ENCODE measurements around the gene SKOR1.

SKOR1 gene

GRCh38 chr15:67807141-67807540, 18.2 kb upstream of the SKOR1 start:
- peaks cover 0 to 29% (median 0%) of the 10 kb centered on the region in 11 experiments; a peak in 3 of 22 replicates for H4K20me1 ChIP-seq
- no peak overlapping the region for H3K9ac ChIP-seq
- H3K27ac ChIP-seq = no peak overlapping the region
- no peak for TF ChIP-seq Cebpa-rat (IDR thresholded peaks at IDR 0.05)
- peak overlapping the region in 5 of 11 experiments; percentile 74 to 91 (median 84); a peak in 8 of 22 replicates for H3K4me2 ChIP-seq
- H3K4me1 ChIP-seq = peaks cover 26 to 71% (median 64%) of the 10 kb centered on the region in 10 experiments
- no peaks in the 10 kb centered on the region for H3K9me3 ChIP-seq (replicated peaks in 1 of 11)
- H3K36me3 ChIP-seq = peaks cover 0 to 12% (median 0%) of the 10 kb centered on the region in 11 experiments; a peak in 2 of 22 replicates
- H3K27me3 ChIP-seq = no peaks in the 10 kb centered on the region
- no peak overlapping the region for H3K4me3 ChIP-seq

GRCh38 chr15:67807836-67808235, 17.5 kb upstream of the SKOR1 start:
- Histone ChIP-seq H3K36me3 (peaks cover 0 to 12% (median 0%) of the 10 kb centered on the region in 11 experiments; a peak in 2 of 22 replicates), H3K4me1 (peaks cover 26 to 71% (median 62%) of the 10 kb centered on the region in 10 experiments), H3K27ac (no peak overlapping the region), H3K4me3 (no peak overlapping the region), H3K9me3 (replicated peaks in 1 of 11) (no peaks in the 10 kb centered on the region), H3K27me3 (no peaks in the 10 kb centered on the region), H4K20me1 (peaks cover 0 to 29% (median 0%) of the 10 kb centered on the region in 11 experiments; a peak in 2 of 22 replicates), H3K4me2 (no peak overlapping the region), H3K9ac (no peak overlapping the region)
- TF ChIP-seq Cebpa-rat (IDR thresholded peaks at IDR 0.05) = no peak

- TF ChIP-seq Cebpa-rat (IDR thresholded peaks at IDR 0.05) = no peak
- H3K27me3 ChIP-seq = no peaks in the 10 kb centered on the region
- peaks cover 0 to 32% (median 0%) of the 10 kb centered on the region in 11 experiments; a peak in 2 of 22 replicates for H4K20me1 ChIP-seq
- H3K27ac ChIP-seq = no peak overlapping the region
- H3K36me3 ChIP-seq = peaks cover 0 to 12% (median 0%) of the 10 kb centered on the region in 11 experiments; a peak in 2 of 22 replicates
- no peak overlapping the region for H3K9ac ChIP-seq
- no peak overlapping the region for H3K4me2 ChIP-seq
- H3K9me3 ChIP-seq (replicated peaks in 1 of 11) = no peaks in the 10 kb centered on the region
- no peak overlapping the region for H3K4me3 ChIP-seq
- H3K4me1 ChIP-seq = peaks cover 26 to 62% (median 53%) of the 10 kb centered on the region in 10 experiments
Measured at GRCh38 chr15:67808821-67809220, 16.5 kb upstream of the SKOR1 start.

- peaks cover 0 to 30% (median 0%) of the 10 kb centered on the region in 11 experiments; a peak in 2 of 22 replicates for H4K20me1 ChIP-seq
- H3K27me3 ChIP-seq = no peaks in the 10 kb centered on the region
- H3K9me3 ChIP-seq (replicated peaks in 1 of 11) = no peaks in the 10 kb centered on the region
- H3K4me1 ChIP-seq = peaks cover 20 to 56% (median 46%) of the 10 kb centered on the region in 10 experiments
- H3K4me3 ChIP-seq = no peak overlapping the region
- H3K9ac ChIP-seq = no peak overlapping the region
- no peak for TF ChIP-seq Cebpa-rat (IDR thresholded peaks at IDR 0.05)
- no peak overlapping the region for H3K4me2 ChIP-seq
- no peak overlapping the region for H3K27ac ChIP-seq
- peaks cover 0 to 12% (median 0%) of the 10 kb centered on the region in 11 experiments; a peak in 2 of 22 replicates for H3K36me3 ChIP-seq
Measured at GRCh38 chr15:67809441-67809840, 15.9 kb upstream of the SKOR1 start.

GRCh38 chr15:67809866-67810265, 15.4 kb upstream of the SKOR1 start:
- H3K4me3 ChIP-seq = no peak overlapping the region
- H3K4me2 ChIP-seq = no peak overlapping the region
- H3K36me3 ChIP-seq = peaks cover 0 to 12% (median 0%) of the 10 kb centered on the region in 11 experiments; a peak in 2 of 22 replicates
- H3K9ac ChIP-seq = no peak overlapping the region
- H3K27me3 ChIP-seq = no peaks in the 10 kb centered on the region
- H3K4me1 ChIP-seq = peaks cover 16 to 52% (median 42%) of the 10 kb centered on the region in 10 experiments
- peaks cover 0 to 28% (median 0%) of the 10 kb centered on the region in 11 experiments; a peak in 2 of 22 replicates for H4K20me1 ChIP-seq
- H3K27ac ChIP-seq = no peak overlapping the region
- H3K9me3 ChIP-seq (replicated peaks in 1 of 11) = peaks cover 0 to 2% (median under 1%) of the 10 kb centered on the region in 11 experiments; a peak in 5 of 22 replicates
- TF ChIP-seq Cebpa-rat (IDR thresholded peaks at IDR 0.05) = no peak

- Histone ChIP-seq H3K4me3 (no peak overlapping the region), H4K20me1 (peaks cover 0 to 13% (median 0%) of the 10 kb centered on the region in 11 experiments; a peak in 1 of 22 replicates), H3K27me3 (no peaks in the 10 kb centered on the region; a peak in 3 of 22 replicates), H3K36me3 (peaks cover 0 to 12% (median 6%) of the 10 kb centered on the region in 11 experiments; a peak in 8 of 22 replicates), H3K9ac (no peak overlapping the region), H3K4me1 (peaks cover 0 to 28% (median 20%) of the 10 kb centered on the region in 10 experiments; a peak in 16 of 20 replicates), H3K9me3 (replicated peaks in 1 of 11) (peaks cover 7 to 23% (median 14%) of the 10 kb centered on the region in 11 experiments; a peak in 20 of 22 replicates), H3K4me2 (peak overlapping the region in 9 of 11 experiments; percentile 33 to 74 (median 59); a peak in 17 of 22 replicates), H3K27ac (no peak overlapping the region)
- no peak for TF ChIP-seq Cebpa-rat (IDR thresholded peaks at IDR 0.05)
Measured at GRCh38 chr15:67812241-67812644, 13.1 kb upstream of the SKOR1 start.

GRCh38 chr15:67813104-67813634, 12.1 kb upstream of the SKOR1 start:
- Histone ChIP-seq H3K4me3 (no peak overlapping the region), H3K4me1 (peaks cover 0 to 28% (median 20%) of the 10 kb centered on the region in 10 experiments; a peak in 16 of 20 replicates), H3K36me3 (peaks cover 0 to 9% (median 6%) of the 10 kb centered on the region in 11 experiments; a peak in 7 of 22 replicates), H3K27ac (no peak overlapping the region), H3K4me2 (no peak overlapping the region), H4K20me1 (peaks cover 0 to 16% (median 0%) of the 10 kb centered on the region in 11 experiments; a peak in 1 of 22 replicates), H3K9ac (no peak overlapping the region), H3K27me3 (peaks cover 1 to 9% (median 7%) of the 10 kb centered on the region in 11 experiments; a peak in 21 of 22 replicates), H3K9me3 (replicated peaks in 1 of 11) (peaks cover 7 to 25% (median 14%) of the 10 kb centered on the region in 11 experiments; a peak in 20 of 22 replicates)
- TF ChIP-seq Cebpa-rat (IDR thresholded peaks at IDR 0.05) = no peak

- Histone ChIP-seq H4K20me1 (peaks cover 0 to 29% (median 0%) of the 10 kb centered on the region in 11 experiments; a peak in 4 of 22 replicates), H3K4me1 (peaks cover 0 to 28% (median 20%) of the 10 kb centered on the region in 10 experiments; a peak in 16 of 20 replicates), H3K27ac (no peak overlapping the region), H3K4me3 (no peak overlapping the region), H3K9me3 (replicated peaks in 1 of 11) (peaks cover 7 to 32% (median 18%) of the 10 kb centered on the region in 11 experiments; a peak in 21 of 22 replicates), H3K27me3 (peaks cover 19 to 28% (median 26%) of the 10 kb centered on the region in 11 experiments), H3K36me3 (peaks cover 0 to 9% (median 4%) of the 10 kb centered on the region in 11 experiments; a peak in 6 of 22 replicates), H3K9ac (no peak overlapping the region), H3K4me2 (no peak overlapping the region)
- no peak for TF ChIP-seq Cebpa-rat (IDR thresholded peaks at IDR 0.05)
Measured at GRCh38 chr15:67815036-67815592, 10.2 kb upstream of the SKOR1 start.

GRCh38 chr15:67816668-67817067, 8.6 kb upstream of the SKOR1 start:
- Histone ChIP-seq H3K9ac (no peak overlapping the region), H3K4me1 (peaks cover 0 to 16% (median 11%) of the 10 kb centered on the region in 10 experiments; a peak in 16 of 20 replicates), H3K9me3 (replicated peaks in 1 of 11) (peaks cover 7 to 45% (median 26%) of the 10 kb centered on the region in 11 experiments), H3K4me3 (no peak overlapping the region), H4K20me1 (peaks cover 0 to 43% (median 5%) of the 10 kb centered on the region in 11 experiments; a peak in 8 of 22 replicates), H3K27ac (no peak overlapping the region), H3K36me3 (peaks cover 0 to 9% (median 4%) of the 10 kb centered on the region in 11 experiments; a peak in 6 of 22 replicates), H3K27me3 (peaks cover 35 to 43% (median 41%) of the 10 kb centered on the region in 11 experiments), H3K4me2 (no peak overlapping the region)
- TF ChIP-seq Cebpa-rat (IDR thresholded peaks at IDR 0.05) = no peak
